ENCODE measurements around the gene TUFT1. TPM values are rescaled to one million over a fixed set of nuclear protein-coding genes. Genes with fewer than 3 reads are reported as not detected.

TUFT1 gene
- polyA plus RNA-seq, 1 donor from 2014 or later, result 25.8 TPM

- TF ChIP-seq TAF1 (IDR thresholded peaks at IDR 0.05; ENCODE audit: low read depth), result no peak
- no peak for TF ChIP-seq REST (IDR thresholded peaks at IDR 0.05; ENCODE audit: borderline replicate concordance)
Measured at GRCh38 chr1:151514366-151514765, 25.7 kb upstream of the TUFT1 start.

GRCh38 chr1:151515265-151515664, 24.8 kb upstream of the TUFT1 start:
- H3K27me3 ChIP-seq (ENCODE audit: insufficient read depth, low read depth, low read length), result peaks cover 13% of the 10 kb centered on the region
- H3K27ac ChIP-seq (ENCODE audit: low read length), result no peak overlapping the region
- no peaks in the 10 kb centered on the region for H3K79me2 ChIP-seq (replicated peaks; ENCODE audit: insufficient read depth, low read length)
- H3K4me2 ChIP-seq (ENCODE audit: low read length), result no peak overlapping the region
- no peak overlapping the region for H3K9ac ChIP-seq (ENCODE audit: low read length)
- H3K9me2 ChIP-seq (ENCODE audit: insufficient read depth, low read length), result no peaks in the 10 kb centered on the region
- TF ChIP-seq EP300 (conservative IDR thresholded peaks at IDR 0.05; ENCODE audit: poor library complexity, severe bottlenecking), result no peak
- TF ChIP-seq SMC3 (conservative IDR thresholded peaks at IDR 0.05; ENCODE audit: poor library complexity), result no peak
- no peak for TF ChIP-seq POLR2AphosphoS5 (IDR thresholded peaks at IDR 0.05)
- TF ChIP-seq REST (IDR thresholded peaks at IDR 0.05; ENCODE audit: borderline replicate concordance), result no peak
- no peak for TF ChIP-seq CTCF (IDR thresholded peaks at IDR 0.05; ENCODE audit: poor library complexity, severe bottlenecking)
- no peak for TF ChIP-seq RAD21 (conservative IDR thresholded peaks at IDR 0.05)
- no peak overlapping the region for H3K4me3 ChIP-seq (ENCODE audit: low read length)
- H3K9me3 ChIP-seq (ENCODE audit: low read length), result no peaks in the 10 kb centered on the region
- H3K36me3 ChIP-seq (ENCODE audit: insufficient read depth, low read length), result peaks cover 6% of the 10 kb centered on the region
- H4K20me1 ChIP-seq (ENCODE audit: insufficient read depth), result no peaks in the 10 kb centered on the region
- H2AFZ ChIP-seq (ENCODE audit: low read depth, low read length), result no peak overlapping the region
- peaks cover 6% of the 10 kb centered on the region for H3F3A ChIP-seq (ENCODE audit: insufficient read depth, low read length, poor library complexity, severe bottlenecking)

More at GRCh38 chr1:151514366-151514765, 25.7 kb upstream of the TUFT1 start:
- H3K9ac ChIP-seq (ENCODE audit: low read length), result no peak overlapping the region
- H3K79me2 ChIP-seq (replicated peaks; ENCODE audit: insufficient read depth, low read length), result no peaks in the 10 kb centered on the region
- H3K27me3 ChIP-seq (ENCODE audit: insufficient read depth, low read depth, low read length), result peaks cover 13% of the 10 kb centered on the region
- no peak overlapping the region for H3K27ac ChIP-seq (ENCODE audit: low read length)
- no peaks in the 10 kb centered on the region for H3K9me2 ChIP-seq (ENCODE audit: insufficient read depth, low read length)
- no peaks in the 10 kb centered on the region for H3K9me3 ChIP-seq (ENCODE audit: low read length)
- H3F3A ChIP-seq (ENCODE audit: insufficient read depth, low read length, poor library complexity, severe bottlenecking), result peaks cover 9% of the 10 kb centered on the region
- H3K4me3 ChIP-seq (ENCODE audit: low read length), result no peak overlapping the region
- no peak overlapping the region for H2AFZ ChIP-seq (ENCODE audit: low read depth, low read length)
- no peak overlapping the region for H3K4me2 ChIP-seq (ENCODE audit: low read length)
- no peaks in the 10 kb centered on the region for H3K36me3 ChIP-seq (ENCODE audit: insufficient read depth, low read length)
- no peaks in the 10 kb centered on the region for H4K20me1 ChIP-seq (ENCODE audit: insufficient read depth)
